Right ventricle myocardium inferior (tissue), 1 donor: ENCODE results near the gene FBLN5. TPM values are rescaled to one million over a fixed set of nuclear protein-coding genes. Genes with fewer than 3 reads are reported as not detected.
A peak's percentile ranks its signal among the peaks of the same experiment; 100 is the strongest.

Experiments used
- ATAC-seq: fragments of 200-7000 bp; cut with Tn5 transposase; one replicate; pipeline ENCODE4 v1.9.1; 2020; ENCODE audit warnings: mild to moderate bottlenecking, moderate library complexity
- DNase-seq: peaks from one replicate; pipeline ENCODE4 v3.0.0; 2021; ENCODE audit errors: missing footprints
- intact Hi-C: fragments of 100-400 bp; cut with DNase I; formaldehyde crosslinking; loops from one replicate; pipeline ENCODE4 v1.11.0; 2022
- total RNA-seq: library from RNA; stranded (reverse); fragmentation: NEBNext Ultra II Directional; extraction: Animal tissue kit (Norgen Biotek cat#: 25700); gene quantifications from one replicate; pipeline ENCODE4 v1.2.1, GENCODE V29; 2021
- donor health status: DM: no; HTN: yes; CAD: no; lungs with severe emphysema.

Gene FBLN5
- total RNA-seq, 1 donor from 2014 or later = 85.3 TPM

GRCh38 chr14:91891101-91891500 is 56.4 kb downstream of the FBLN5 start:
- ATAC-seq = no peak
- intact Hi-C loops = no loop called here
- no peak for DNase-seq

- DNase-seq (no peak), ATAC-seq (no peak)
- intact Hi-C loops = no loop called here
These were observed 57.2 kb downstream of the FBLN5 start for GRCh38 chr14:91890291-91890749.

- DNase-seq (no peak), ATAC-seq (peak; percentile 45)
- intact Hi-C loops = no loop called here
These were observed 57.9 kb downstream of the FBLN5 start for GRCh38 chr14:91889477-91890211.

- DNase-seq = no peak
- ATAC-seq = no peak
- intact Hi-C loops = no loop called here
These were observed 58.6 kb downstream of the FBLN5 start for GRCh38 chr14:91888641-91889476.

GRCh38 chr14:91886961-91887360 is 60.5 kb downstream of the FBLN5 start:
- no peak for DNase-seq
- no peak for ATAC-seq
- intact Hi-C loops = no loop called here

- DNase-seq (no peak), ATAC-seq (no peak)
- intact Hi-C loops = no loop called here
These were observed 61.7 kb downstream of the FBLN5 start for GRCh38 chr14:91885839-91886238.

- no peak for DNase-seq
- no peak for ATAC-seq
- intact Hi-C loops = no loop called here
These were observed 62.3 kb downstream of the FBLN5 start for GRCh38 chr14:91885113-91885712.

- no peak for DNase-seq
- intact Hi-C loops = no loop called here
- ATAC-seq = peak; percentile 74
These were observed 62.8 kb downstream of the FBLN5 start for GRCh38 chr14:91884664-91885063.

GRCh38 chr14:91883753-91884152 is 63.7 kb downstream of the FBLN5 start:
- ATAC-seq = peak; percentile 87
- peak; percentile 84 for DNase-seq
- intact Hi-C loops = no loop called here

- intact Hi-C loops = no loop called here
- DNase-seq = no peak
- ATAC-seq = no peak
These were observed 64.7 kb downstream of the FBLN5 start for GRCh38 chr14:91882776-91883175.

- intact Hi-C loops = no loop called here
- DNase-seq (no peak), ATAC-seq (no peak)
These were observed 65.1 kb downstream of the FBLN5 start for GRCh38 chr14:91882369-91882768.

- DNase-seq = no peak
- intact Hi-C loops = no loop called here
- ATAC-seq = no peak
These were observed 68.3 kb downstream of the FBLN5 start for GRCh38 chr14:91879196-91879595.

- no peak for ATAC-seq
- intact Hi-C loops = no loop called here
These were observed 69.2 kb downstream of the FBLN5 start for GRCh38 chr14:91878274-91878673.

GRCh38 chr14:91877376-91877915 is 70.0 kb downstream of the FBLN5 start:
- ATAC-seq (no peak), DNase-seq (no peak)
- intact Hi-C loops = no loop called here

More at GRCh38 chr14:91878274-91878673, 69.2 kb downstream of the FBLN5 start:
- DNase-seq = no peak

- ATAC-seq = no peak
- intact Hi-C loops = no loop called here
- no peak for DNase-seq
These were observed 71.0 kb downstream of the FBLN5 start for GRCh38 chr14:91876492-91876891.

- DNase-seq (no peak), ATAC-seq (no peak)
- intact Hi-C loops = no loop called here
These were observed 71.8 kb downstream of the FBLN5 start for GRCh38 chr14:91875525-91876286.

- no peak for DNase-seq
- no peak for ATAC-seq
- intact Hi-C loops = no loop called here
These were observed 73.8 kb downstream of the FBLN5 start for GRCh38 chr14:91873471-91874415.
